Measurements from ENCODE around the gene COPZ2. TPM values are rescaled to one million over a fixed set of nuclear protein-coding genes. Genes with fewer than 3 reads are reported as not detected.
"Not testable (repeated sequence)": the region's sequence is repeated elsewhere in the genome, so short reads cannot be mapped to it uniquely, and the experiment has no call there.

The COPZ2 gene
- total and polyA plus RNA-seq, 11 donors: 13.2 to 64.3 (median 48.2) TPM

DNA sequence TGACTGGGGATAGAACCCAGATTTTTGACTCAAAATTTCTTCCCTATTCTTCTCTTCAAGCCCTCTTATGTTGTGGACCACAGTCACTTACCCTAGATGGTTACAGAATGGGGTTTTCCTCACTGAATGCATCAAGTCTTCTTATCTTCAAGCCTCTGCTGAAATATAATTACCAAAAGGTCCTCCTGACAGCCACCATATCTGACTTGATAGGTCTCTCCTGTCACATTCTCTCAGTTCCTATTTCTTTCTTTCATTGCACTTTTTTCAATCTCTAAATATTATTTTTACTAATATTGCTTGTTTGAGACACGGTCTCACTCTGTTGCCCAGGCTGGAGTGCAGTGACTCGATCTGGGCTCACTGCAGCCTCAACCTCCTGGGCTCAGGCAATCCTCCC is 1.1 kb upstream of the COPZ2 start:
- H3K9me3 ChIP-seq: no peaks in the 10 kb centered on the region
- TF ChIP-seq POLR2A (IDR thresholded peaks at IDR 0.05): no peak
- TF ChIP-seq, protein P1, sequence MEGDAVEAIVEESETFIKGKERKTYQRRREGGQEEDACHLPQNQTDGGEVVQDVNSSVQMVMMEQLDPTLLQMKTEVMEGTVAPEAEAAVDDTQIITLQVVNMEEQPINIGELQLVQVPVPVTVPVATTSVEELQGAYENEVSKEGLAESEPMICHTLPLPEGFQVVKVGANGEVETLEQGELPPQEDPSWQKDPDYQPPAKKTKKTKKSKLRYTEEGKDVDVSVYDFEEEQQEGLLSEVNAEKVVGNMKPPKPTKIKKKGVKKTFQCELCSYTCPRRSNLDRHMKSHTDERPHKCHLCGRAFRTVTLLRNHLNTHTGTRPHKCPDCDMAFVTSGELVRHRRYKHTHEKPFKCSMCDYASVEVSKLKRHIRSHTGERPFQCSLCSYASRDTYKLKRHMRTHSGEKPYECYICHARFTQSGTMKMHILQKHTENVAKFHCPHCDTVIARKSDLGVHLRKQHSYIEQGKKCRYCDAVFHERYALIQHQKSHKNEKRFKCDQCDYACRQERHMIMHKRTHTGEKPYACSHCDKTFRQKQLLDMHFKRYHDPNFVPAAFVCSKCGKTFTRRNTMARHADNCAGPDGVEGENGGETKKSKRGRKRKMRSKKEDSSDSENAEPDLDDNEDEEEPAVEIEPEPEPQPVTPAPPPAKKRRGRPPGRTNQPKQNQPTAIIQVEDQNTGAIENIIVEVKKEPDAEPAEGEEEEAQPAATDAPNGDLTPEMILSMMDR (IDR thresholded peaks at IDR 0.05): no peak
- DNase-seq (no peak), ATAC-seq (no peak)
- H3K4me3 ChIP-seq: no peak overlapping the region
- peaks cover 0 to 17% (median 11%) of the 10 kb centered on the region in 12 donors for H3K4me1 ChIP-seq
- peaks cover 0 to 16% (median 0%) of the 10 kb centered on the region in 9 donors for H3K27me3 ChIP-seq
- intact Hi-C loops (cut with DNase I): no loop called here
- WGBS, 4 donors: 94 to 96% (median 96%) methylated on average over 2 of the region's 2 CpGs
- H3K36me3 ChIP-seq: peaks cover 0 to 1% (median 0%) of the 10 kb centered on the region in 9 donors
- H3K27ac ChIP-seq: no peak overlapping the region

DNA sequence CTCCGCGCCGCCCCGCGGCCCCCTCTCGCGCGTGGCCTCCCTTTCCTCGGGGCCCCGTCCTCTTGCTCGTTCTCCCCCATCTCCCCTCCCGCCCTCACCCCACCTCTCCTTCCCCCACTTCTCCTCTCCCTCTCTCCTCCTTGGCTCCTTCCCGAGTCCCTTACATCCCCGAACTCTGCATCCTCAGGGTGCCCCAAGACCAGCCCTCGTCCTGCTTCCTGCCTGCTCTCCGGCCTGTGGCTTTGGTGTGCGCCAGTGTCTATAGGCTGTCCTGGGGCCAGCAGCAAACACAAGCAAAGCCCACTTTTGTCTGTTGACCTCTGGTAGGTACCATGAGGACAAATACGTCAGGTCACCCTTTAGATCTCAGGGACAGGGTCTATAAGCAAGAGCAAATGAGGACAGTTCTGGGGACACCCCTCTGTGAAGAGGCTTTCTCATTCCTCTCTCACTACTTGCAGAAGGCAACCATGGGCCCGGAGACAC is 284 bp upstream of the COPZ2 start:
- peak overlapping the region in 10 of 12 donors; percentile 67 to 89 (median 72) for H3K4me3 ChIP-seq
- no peaks in the 10 kb centered on the region for H3K9me3 ChIP-seq
- ATAC-seq: peak in 2 of 4 donors; percentile 4 to 16
- intact Hi-C loops (cut with DNase I): loop anchor here in 2 of 10 donors (2.0 kb wide), 2 partner anchors 13 to 37 kb away; no protein-coding TSS in a partner anchor
- H3K36me3 ChIP-seq: peaks cover 0 to 10% (median 0%) of the 10 kb centered on the region in 9 donors
- peaks cover 0 to 16% (median 0%) of the 10 kb centered on the region in 9 donors for H3K27me3 ChIP-seq
- TF ChIP-seq, protein P1 (IDR thresholded peaks at IDR 0.05): no peak
- no peak for TF ChIP-seq POLR2A (IDR thresholded peaks at IDR 0.05)
- DNase-seq: no peak
- WGBS, 4 donors: 8 to 16% (median 11%) methylated on average over 10 to 19 of the region's 19 CpGs
- peaks cover 0 to 17% (median 11%) of the 10 kb centered on the region in 12 donors for H3K4me1 ChIP-seq
- peak overlapping the region in 7 of 12 donors; percentile 29 to 86 (median 64) for H3K27ac ChIP-seq

DNA sequence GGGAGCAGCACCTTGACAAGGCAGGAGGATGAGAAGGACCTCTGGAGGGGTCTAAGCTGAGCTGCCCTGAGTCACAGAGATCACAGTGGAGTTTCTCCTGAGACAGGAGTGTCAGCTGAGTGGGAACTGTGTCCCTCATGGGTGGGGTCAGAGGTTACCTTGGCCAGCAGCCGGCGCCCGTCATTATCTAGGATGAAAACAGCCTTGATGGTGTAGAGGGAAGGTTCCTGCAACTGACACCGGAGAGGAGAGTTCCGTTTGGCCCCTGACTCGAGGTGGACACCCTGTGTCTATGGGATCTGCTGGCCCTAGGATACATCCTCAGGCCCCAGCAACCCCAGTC is 933 bp downstream of the COPZ2 start:
- H3K27ac ChIP-seq: peak overlapping the region in 10 of 12 donors; percentile 49 to 86 (median 82)

DNA sequence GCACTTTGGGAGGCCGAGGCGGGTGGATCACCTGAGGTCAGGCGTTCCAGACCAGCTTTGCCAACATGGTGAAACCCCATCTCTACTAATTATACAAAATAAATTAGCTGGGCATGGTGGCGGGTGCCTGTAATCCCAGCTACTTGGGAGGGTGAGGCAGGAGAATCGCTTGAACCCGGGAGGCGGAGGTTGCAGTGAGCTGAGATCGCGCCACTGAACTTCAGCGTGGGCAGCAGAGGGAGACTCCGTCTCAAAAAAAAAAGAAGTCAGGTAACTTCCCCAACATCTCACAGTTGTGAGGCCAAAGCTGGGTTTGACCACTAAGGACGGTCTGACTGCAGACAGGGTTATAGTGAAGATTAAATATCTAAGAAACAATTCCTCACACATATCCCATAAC is 2.9 kb downstream of the COPZ2 start:
- intact Hi-C loops (cut with DNase I); ATAC-seq; DNase-seq; H3K9me3 ChIP-seq; H3K27ac ChIP-seq; H3K4me3 ChIP-seq: not testable (repeated sequence)
- peaks cover 0 to 27% (median 17%) of the 10 kb centered on the region in 12 donors for H3K4me1 ChIP-seq
- H3K36me3 ChIP-seq: peaks cover 0 to 14% (median 0%) of the 10 kb centered on the region in 9 donors
- H3K27me3 ChIP-seq: peaks cover 0 to 18% (median 0%) of the 10 kb centered on the region in 9 donors
- 90 to 93% (median 92%) methylated on average over 12 of the region's 12 CpGs for WGBS, 4 donors

More for the DNA sequence above, 933 bp downstream of the COPZ2 start:
- peak overlapping the region; percentile 35 to 89 (median 70) for H3K4me3 ChIP-seq
- peak in 1 of 4 donors; percentile 4 for ATAC-seq
- H3K27me3 ChIP-seq: peaks cover 0 to 16% (median 0%) of the 10 kb centered on the region in 9 donors
- TF ChIP-seq, protein P1 (IDR thresholded peaks at IDR 0.05): no peak
- no peak for TF ChIP-seq POLR2A (IDR thresholded peaks at IDR 0.05)
- intact Hi-C loops (cut with DNase I): loop anchor here in 2 of 10 donors (2.0 kb wide), 2 partner anchors 14 to 38 kb away; no protein-coding TSS in a partner anchor
- H3K4me1 ChIP-seq: peaks cover 0 to 17% (median 11%) of the 10 kb centered on the region in 12 donors
- H3K36me3 ChIP-seq: peaks cover 0 to 14% (median 0%) of the 10 kb centered on the region in 9 donors
- peak in 1 of 5 donors; percentile 28 for DNase-seq
- 32 to 40% (median 34%) methylated on average over 4 to 6 of the region's 6 CpGs for WGBS, 4 donors
- no peaks in the 10 kb centered on the region for H3K9me3 ChIP-seq
